Neuronal stem cell (in vitro differentiated cells): ENCODE measurements around the gene GPR22.

ENCODE experiments used
- DNase-seq: peaks from one replicate; pipeline ENCODE4 v3.0.0-alpha.2; 2013; ENCODE audit warnings: low spot score
- H2AFZ ChIP-seq: one replicate; pipeline ENCODE4 v1.6.1; 2013; ENCODE audit warnings: mild to moderate bottlenecking, low read length, inconsistent platforms
- H2AK5ac ChIP-seq: 2 replicates; pipeline ENCODE4 v1.6.1; 2013; ENCODE audit warnings: low read depth, mild to moderate bottlenecking, inconsistent platforms, low read length, moderate library complexity, mixed read lengths
- H2BK120ac ChIP-seq: 2 replicates; pipeline ENCODE4 v1.6.1; 2013; ENCODE audit warnings: low read depth, mild to moderate bottlenecking, inconsistent platforms, low read length, moderate library complexity, mixed read lengths
- H2BK12ac ChIP-seq: one replicate; pipeline ENCODE4 v1.6.1; 2013; ENCODE audit warnings: low read length, inconsistent platforms
- H2BK15ac ChIP-seq: 2 replicates; pipeline ENCODE4 v1.6.1; 2013; ENCODE audit warnings: mild to moderate bottlenecking, low read length, inconsistent platforms, mixed read lengths
- H2BK5ac ChIP-seq: one replicate; pipeline ENCODE4 v1.6.1; 2013; ENCODE audit warnings: inconsistent platforms, mild to moderate bottlenecking, low read length, moderate library complexity
- H3K14ac ChIP-seq: one replicate; pipeline ENCODE4 v1.6.1; 2013; ENCODE audit warnings: low read length, inconsistent platforms
- H3K18ac ChIP-seq: 2 replicates; pipeline ENCODE4 v1.6.1; 2013; ENCODE audit warnings: low read length, inconsistent platforms
- H3K23ac ChIP-seq: 2 replicates; pipeline ENCODE4 v1.6.1; 2013; ENCODE audit warnings: low read depth, mild to moderate bottlenecking, mixed read lengths, low read length, inconsistent platforms; ENCODE audit not compliant: poor library complexity
- H3K27ac ChIP-seq: replicated peaks from 3 replicates; pipeline ENCODE4 v1.5.1; 2013; ENCODE audit warnings: low read length, inconsistent platforms
- H3K27me3 ChIP-seq, 3 experiments: 2 replicates each; pipeline ENCODE4 v1.6.1; 2013; ENCODE audit warnings: low read length in 3 of 3, mild to moderate bottlenecking in 2 of 3, inconsistent platforms in 1 of 3, low read depth in 1 of 3, mixed read lengths in 1 of 3, moderate library complexity in 1 of 3; ENCODE audit not compliant: control insufficient read depth in 3 of 3, insufficient read depth in 3 of 3
- H3K36me3 ChIP-seq, 2 donors: replicated peaks in 1 of 2; 2 replicates each; pipeline ENCODE4 v1.6.1; 2013; ENCODE audit warnings: low read length in 2 of 2; ENCODE audit not compliant: control insufficient read depth in 2 of 2, insufficient read depth in 2 of 2
- H3K4ac ChIP-seq: 2 replicates; pipeline ENCODE4 v1.6.1; 2013; ENCODE audit warnings: inconsistent platforms, mild to moderate bottlenecking, low read length, moderate library complexity
- H3K4me1 ChIP-seq, 2 donors: 1 replicate in 1 of 2; 2 replicates in 1 of 2; pipeline ENCODE4 v1.6.1; 2013; ENCODE audit warnings: low read length in 2 of 2, low read depth in 1 of 2; ENCODE audit not compliant: control insufficient read depth in 2 of 2, insufficient read depth in 1 of 2
- H3K4me2 ChIP-seq: one replicate; pipeline ENCODE4 v1.6.1; 2013; ENCODE audit warnings: mild to moderate bottlenecking, low read length, inconsistent platforms; ENCODE audit not compliant: insufficient read depth, poor library complexity, severe bottlenecking
- H3K4me3 ChIP-seq, 2 donors: 2 replicates each; pipeline ENCODE4 v1.5.1; 2013; ENCODE audit warnings: low read length in 2 of 2, mild to moderate bottlenecking in 2 of 2, inconsistent platforms in 1 of 2, moderate library complexity in 1 of 2
- H3K79me1 ChIP-seq: one replicate; pipeline ENCODE4 v1.6.1; 2013; ENCODE audit warnings: low read depth, mild to moderate bottlenecking, inconsistent platforms, low read length, moderate library complexity
- H3K9ac ChIP-seq: one replicate; pipeline ENCODE4 v1.6.1; 2013; ENCODE audit warnings: mild to moderate bottlenecking, low read depth, low read length, inconsistent platforms; ENCODE audit not compliant: poor library complexity
- H3K9me3 ChIP-seq, 2 donors: replicated peaks in 1 of 2; 2 replicates each; pipeline versions ENCODE3 to v1.6.1; 2013; ENCODE audit warnings: low read length in 2 of 2, mild to moderate bottlenecking in 2 of 2, inconsistent platforms in 1 of 2, low read depth in 1 of 2, mixed read lengths in 1 of 2, moderate library complexity in 1 of 2; ENCODE audit not compliant: control insufficient read depth in 2 of 2, insufficient read depth in 1 of 2
- H4K8ac ChIP-seq: one replicate; pipeline ENCODE4 v1.6.1; 2013; ENCODE audit warnings: low read depth, mild to moderate bottlenecking, inconsistent platforms, low read length, moderate library complexity
- H4K91ac ChIP-seq: one replicate; pipeline ENCODE4 v1.6.1; 2013; ENCODE audit warnings: low read length, low read depth, mild to moderate bottlenecking, inconsistent platforms; ENCODE audit not compliant: poor library complexity
- WGBS, 2 donors: extraction: QIAGEN DNeasy Blood & Tissue Kit; methylation state at CpG; one replicate each; pipeline ENCODE4 v1.1.7; 2013; ENCODE audit warnings: missing lambda C conversion rate in 2 of 2, mixed read lengths in 1 of 2; ENCODE audit not compliant: insufficient read length in 2 of 2, insufficient replicate concordance in 1 of 2; ENCODE audit errors: extremely low coverage in 2 of 2; 5-methylcytosine and 5-hydroxymethylcytosine counted together

The GPR22 gene

DNA sequence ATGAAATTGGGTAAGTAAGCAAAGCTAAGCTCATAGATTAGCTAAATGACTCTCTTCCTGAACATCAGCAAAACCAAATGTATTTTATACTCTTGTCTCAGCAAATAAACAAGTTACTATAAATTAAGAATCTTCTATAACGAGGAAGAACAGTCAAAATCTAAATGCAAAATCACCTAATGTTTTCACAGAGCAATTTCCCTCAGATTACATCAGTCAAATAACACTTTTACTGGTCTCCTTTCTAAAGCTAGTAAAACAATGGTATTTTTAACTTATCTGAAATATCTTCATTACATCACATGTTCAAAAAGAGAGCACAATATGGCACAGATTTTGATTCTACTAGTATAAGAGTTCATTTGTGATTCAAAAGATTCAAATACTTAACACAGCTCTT, 16.5 kb upstream of the GPR22 start:
- Histone ChIP-seq H4K8ac (no peak overlapping the region), H4K91ac (no peak overlapping the region), H3K27me3 (no peaks in the 10 kb centered on the region), H3K18ac (no peak overlapping the region), H3K36me3 (peaks cover under 1 to 2% of the 10 kb centered on the region in 2 donors), H3K14ac (no peak overlapping the region), H2BK12ac (no peak overlapping the region), H3K9ac (no peak overlapping the region), H2BK120ac (no peak overlapping the region), H3K79me1 (no peaks in the 10 kb centered on the region), H3K9me3 (no peaks in the 10 kb centered on the region), H2AFZ (no peak overlapping the region), H3K4me1 (no peaks in the 10 kb centered on the region), H3K4ac (no peak overlapping the region), H2AK5ac (no peak overlapping the region), H2BK15ac (no peak overlapping the region), H3K27ac (no peak overlapping the region), H2BK5ac (no peak overlapping the region), H3K4me3 (no peak overlapping the region), H3K23ac (no peak overlapping the region), H3K4me2 (no peak overlapping the region)
- DNase-seq, result no peak
- no CpG with 5 or more reads among the region's 1 CpG for WGBS, 2 donors

DNA sequence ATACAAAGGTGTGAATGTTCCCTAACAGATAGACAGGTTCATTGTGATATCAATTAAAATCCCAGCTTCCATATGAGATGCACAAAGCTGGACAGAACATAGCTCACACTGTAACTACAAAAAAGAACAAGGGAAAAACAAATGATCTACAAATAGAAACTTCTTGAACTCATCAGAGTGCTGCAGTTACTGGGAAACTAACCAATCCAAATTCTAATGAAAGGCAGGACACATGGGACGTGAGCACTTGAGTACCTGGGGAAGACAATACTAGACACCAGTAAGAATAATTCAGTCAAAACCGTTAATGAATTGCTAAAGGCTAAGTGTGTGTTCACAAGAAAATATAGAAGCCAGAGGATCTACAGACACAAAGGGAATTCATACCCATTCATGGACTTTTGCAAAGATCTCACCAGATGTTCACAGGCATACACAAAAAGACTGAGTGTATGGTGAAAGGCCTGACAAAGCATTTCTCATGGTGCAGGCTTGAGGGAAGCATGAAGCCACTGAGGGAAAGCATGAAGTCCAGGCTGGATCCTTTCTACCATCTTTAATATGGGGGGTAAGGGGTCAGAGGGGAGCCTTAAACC, 7.8 kb upstream of the GPR22 start:
- H3K27ac ChIP-seq, result no peak overlapping the region
- H3K18ac ChIP-seq, result no peak overlapping the region
- no peak overlapping the region for H3K9ac ChIP-seq
- H3K36me3 ChIP-seq, result peaks cover 2 to 7% of the 10 kb centered on the region in 2 donors
- H3K4me3 ChIP-seq, result no peak overlapping the region
- H3K4me1 ChIP-seq, result peaks cover 2 to 3% of the 10 kb centered on the region in 2 donors
- H2BK15ac ChIP-seq, result no peak overlapping the region
- H2AFZ ChIP-seq, result no peak overlapping the region
- H2BK120ac ChIP-seq, result no peak overlapping the region
- no peak overlapping the region for H3K23ac ChIP-seq
- H4K91ac ChIP-seq, result no peak overlapping the region
- no peak overlapping the region for H3K4ac ChIP-seq
- H4K8ac ChIP-seq, result no peak overlapping the region
- H3K9me3 ChIP-seq, result no peaks in the 10 kb centered on the region
- H3K27me3 ChIP-seq, result no peaks in the 10 kb centered on the region
- H2BK5ac ChIP-seq, result no peak overlapping the region
- no CpG with 5 or more reads among the region's 2 CpGs for WGBS, 2 donors
- no peak overlapping the region for H2AK5ac ChIP-seq
- DNase-seq, result no peak
- H2BK12ac ChIP-seq, result no peak overlapping the region
- H3K14ac ChIP-seq, result no peak overlapping the region
- H3K4me2 ChIP-seq, result no peak overlapping the region
- H3K79me1 ChIP-seq, result no peaks in the 10 kb centered on the region

- Histone ChIP-seq H3K9me3 (no peaks in the 10 kb centered on the region), H2BK15ac (no peak overlapping the region), H3K79me1 (no peaks in the 10 kb centered on the region), H4K8ac (no peak overlapping the region), H4K91ac (no peak overlapping the region), H2BK12ac (no peak overlapping the region), H3K27me3 (no peaks in the 10 kb centered on the region), H3K4ac (no peak overlapping the region), H2BK5ac (no peak overlapping the region), H3K4me3 (no peak overlapping the region), H3K27ac (no peak overlapping the region), H2AK5ac (no peak overlapping the region), H3K36me3 (peaks cover 4 to 5% of the 10 kb centered on the region in 2 donors), H3K9ac (peak overlapping the region; percentile 38), H3K4me2 (no peak overlapping the region), H2BK120ac (no peak overlapping the region), H2AFZ (no peak overlapping the region), H3K14ac (no peak overlapping the region), H3K18ac (no peak overlapping the region), H3K23ac (no peak overlapping the region), H3K4me1 (peaks cover 2 to 3% of the 10 kb centered on the region in 2 donors)
- peak; percentile 31 for DNase-seq
- no CpG with 5 or more reads among the region's 6 CpGs for WGBS, 2 donors
Measured at GRCh38 chr7:107463139-107464078, 6.4 kb upstream of the GPR22 start.

GRCh38 chr7:107464666-107465226, 5.1 kb upstream of the GPR22 start:
- H4K8ac ChIP-seq, result no peak overlapping the region
- no peak overlapping the region for H2BK15ac ChIP-seq
- no peak overlapping the region for H3K4ac ChIP-seq
- no peaks in the 10 kb centered on the region for H3K27me3 ChIP-seq
- H3K79me1 ChIP-seq, result no peaks in the 10 kb centered on the region
- no peak overlapping the region for H3K4me2 ChIP-seq
- no peaks in the 10 kb centered on the region for H3K9me3 ChIP-seq
- peaks cover 2 to 3% of the 10 kb centered on the region in 2 donors for H3K4me1 ChIP-seq
- H4K91ac ChIP-seq, result no peak overlapping the region
- peaks cover 0 to 2% of the 10 kb centered on the region in 2 donors for H3K36me3 ChIP-seq
- WGBS, 2 donors, result no CpG with 5 or more reads among the region's 3 CpGs
- H3K4me3 ChIP-seq, result no peak overlapping the region
- H3K9ac ChIP-seq, result no peak overlapping the region
- no peak overlapping the region for H3K18ac ChIP-seq
- H3K23ac ChIP-seq, result no peak overlapping the region
- H3K27ac ChIP-seq, result no peak overlapping the region
- DNase-seq, result no peak
- H2BK120ac ChIP-seq, result no peak overlapping the region
- H2AK5ac ChIP-seq, result no peak overlapping the region
- H2AFZ ChIP-seq, result no peak overlapping the region
- H2BK12ac ChIP-seq, result no peak overlapping the region
- H2BK5ac ChIP-seq, result no peak overlapping the region
- H3K14ac ChIP-seq, result no peak overlapping the region
